Loucy (cell line): Measurements from ENCODE around the gene NHSL1.

Source experiments
- H2AFZ ChIP-seq: fragments of 200-600 bp; sonication (generic); 2 replicates; pipeline ENCODE4 v1.6.0; 2016; ENCODE audit warnings: antibody characterized with exemption, mild to moderate bottlenecking, low read length, moderate library complexity
- H3F3A ChIP-seq: fragments of 200-600 bp; 2 replicates; pipeline ENCODE4 v1.6.0; 2016; ENCODE audit warnings: antibody characterized with exemption, low read depth, mild to moderate bottlenecking
- H3K27me3 ChIP-seq: fragments of 200-600 bp; sonication (generic); 2 replicates; pipeline ENCODE4 v1.6.1; 2014; ENCODE audit warnings: low read length, mild to moderate bottlenecking; ENCODE audit not compliant: insufficient read depth, poor library complexity, severe bottlenecking
- H3K36me3 ChIP-seq: fragments of 200-600 bp; sonication (generic); 2 replicates; pipeline ENCODE4 v1.6.1; 2016; ENCODE audit warnings: low read length; ENCODE audit not compliant: insufficient read depth
- H3K4me1 ChIP-seq: fragments of 200-600 bp; sonication (generic); 2 replicates; pipeline ENCODE4 v1.5.1; 2014; ENCODE audit warnings: low read length, mild to moderate bottlenecking; ENCODE audit not compliant: insufficient read depth, poor library complexity, severe bottlenecking
- H3K4me2 ChIP-seq: fragments of 200-600 bp; sonication (generic); 2 replicates; pipeline ENCODE4 v1.6.0; 2014; ENCODE audit warnings: antibody characterized with exemption, low read length, low read depth, mild to moderate bottlenecking; ENCODE audit not compliant: poor library complexity, severe bottlenecking
- H3K4me3 ChIP-seq: fragments of 200-600 bp; sonication (generic); 2 replicates; pipeline ENCODE4 v1.5.1; 2014; ENCODE audit warnings: low read length, mild to moderate bottlenecking, mixed read lengths; ENCODE audit not compliant: poor library complexity, severe bottlenecking
- H3K79me2 ChIP-seq: fragments of 200-600 bp; sonication (generic); 2 replicates; pipeline ENCODE4 v1.6.1; 2014; ENCODE audit warnings: low read length; ENCODE audit not compliant: insufficient read depth
- H3K9ac ChIP-seq: fragments of 200-600 bp; sonication (generic); 2 replicates; pipeline ENCODE4 v1.6.0; 2014; ENCODE audit warnings: mild to moderate bottlenecking, low read depth, low read length, moderate library complexity; ENCODE audit not compliant: poor library complexity, severe bottlenecking
- H3K9me2 ChIP-seq: fragments of 200-600 bp; sonication (generic); replicated peaks from 2 replicates; pipeline ENCODE4 v1.6.1; 2016; ENCODE audit warnings: low read depth, low read length, mixed read lengths
- H3K9me3 ChIP-seq: fragments of 200-600 bp; sonication (generic); 2 replicates; pipeline ENCODE4 v1.6.1; 2014; ENCODE audit warnings: mild to moderate bottlenecking, antibody characterized with exemption, low read length, low read depth; ENCODE audit not compliant: insufficient read depth
- H4K20me1 ChIP-seq: fragments of 200-600 bp; sonication (generic); 2 replicates; pipeline ENCODE4 v1.6.0; 2014; ENCODE audit warnings: antibody characterized with exemption, low read length, mild to moderate bottlenecking; ENCODE audit not compliant: insufficient read depth, poor library complexity, severe bottlenecking
- EZH2phosphoT487 ChIP-seq: fragments of 200-600 bp; IDR thresholded peaks from 2 replicates; pipeline ENCODE4 v1.6.1; 2018; ENCODE audit warnings: antibody characterized with exemption, mild to moderate bottlenecking, moderate library complexity, borderline replicate concordance
- TF ChIP-seq, protein P1 (sequence below): fragments of 200-600 bp; sonication (generic); conservative IDR thresholded peaks from 2 replicates; pipeline ENCODE4 v1.5.1; 2014; ENCODE audit warnings: mild to moderate bottlenecking, antibody characterized with exemption, low read length

The NHSL1 gene, protein sequence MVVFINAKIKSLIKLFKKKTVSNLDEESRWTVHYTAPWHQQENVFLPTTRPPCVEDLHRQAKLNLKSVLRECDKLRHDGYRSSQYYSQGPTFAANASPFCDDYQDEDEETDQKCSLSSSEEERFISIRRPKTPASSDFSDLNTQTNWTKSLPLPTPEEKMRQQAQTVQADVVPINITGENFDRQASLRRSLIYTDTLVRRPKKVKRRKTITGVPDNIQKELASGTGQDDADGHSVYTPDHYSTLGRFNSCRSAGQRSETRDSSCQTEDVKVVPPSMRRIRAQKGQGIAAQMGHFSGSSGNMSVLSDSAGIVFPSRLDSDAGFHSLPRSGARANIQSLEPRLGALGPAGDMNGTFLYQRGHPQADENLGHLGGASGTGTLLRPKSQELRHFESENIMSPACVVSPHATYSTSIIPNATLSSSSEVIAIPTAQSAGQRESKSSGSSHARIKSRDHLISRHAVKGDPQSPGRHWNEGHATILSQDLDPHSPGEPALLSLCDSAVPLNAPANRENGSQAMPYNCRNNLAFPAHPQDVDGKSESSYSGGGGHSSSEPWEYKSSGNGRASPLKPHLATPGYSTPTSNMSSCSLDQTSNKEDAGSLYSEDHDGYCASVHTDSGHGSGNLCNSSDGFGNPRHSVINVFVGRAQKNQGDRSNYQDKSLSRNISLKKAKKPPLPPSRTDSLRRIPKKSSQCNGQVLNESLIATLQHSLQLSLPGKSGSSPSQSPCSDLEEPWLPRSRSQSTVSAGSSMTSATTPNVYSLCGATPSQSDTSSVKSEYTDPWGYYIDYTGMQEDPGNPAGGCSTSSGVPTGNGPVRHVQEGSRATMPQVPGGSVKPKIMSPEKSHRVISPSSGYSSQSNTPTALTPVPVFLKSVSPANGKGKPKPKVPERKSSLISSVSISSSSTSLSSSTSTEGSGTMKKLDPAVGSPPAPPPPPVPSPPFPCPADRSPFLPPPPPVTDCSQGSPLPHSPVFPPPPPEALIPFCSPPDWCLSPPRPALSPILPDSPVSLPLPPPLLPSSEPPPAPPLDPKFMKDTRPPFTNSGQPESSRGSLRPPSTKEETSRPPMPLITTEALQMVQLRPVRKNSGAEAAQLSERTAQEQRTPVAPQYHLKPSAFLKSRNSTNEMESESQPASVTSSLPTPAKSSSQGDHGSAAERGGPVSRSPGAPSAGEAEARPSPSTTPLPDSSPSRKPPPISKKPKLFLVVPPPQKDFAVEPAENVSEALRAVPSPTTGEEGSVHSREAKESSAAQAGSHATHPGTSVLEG (N-terminal part only)

DNA sequence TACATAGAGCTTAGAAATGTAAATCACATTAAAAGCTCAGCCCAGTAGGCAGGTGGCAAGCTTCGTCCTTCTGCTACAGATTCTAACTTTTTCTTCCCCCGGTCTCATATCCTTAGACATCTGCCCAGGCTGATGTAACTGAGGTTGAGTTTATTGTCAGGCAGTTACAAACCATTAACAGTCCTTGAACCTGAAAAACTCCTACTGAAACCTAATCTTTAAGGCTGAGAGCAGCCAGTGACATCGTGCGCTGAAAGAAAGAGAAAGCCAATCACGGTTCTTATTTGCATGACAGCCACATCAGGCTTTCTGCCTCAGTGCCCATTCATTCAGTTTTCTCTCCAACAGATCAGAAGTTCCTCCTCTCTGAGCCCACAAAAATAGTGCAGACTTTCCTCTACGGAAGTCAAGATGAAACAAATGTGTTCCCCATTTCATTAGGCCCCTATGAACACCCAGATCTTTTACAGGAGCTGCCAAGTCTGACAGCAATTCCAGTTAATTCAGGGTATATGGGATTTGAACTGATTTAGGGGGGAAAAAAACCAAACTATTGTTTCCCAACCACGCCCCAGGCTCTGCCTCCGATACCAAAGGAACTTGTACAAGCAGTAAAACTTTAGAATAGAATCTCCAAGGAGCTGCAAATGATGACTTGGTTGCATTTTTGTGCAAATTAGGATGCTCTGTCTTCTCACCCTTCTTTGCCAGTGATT, at the start of gene NHSL1:
TSS of gene NHSL1 (minus strand) at position 192 of the 716 bp plus-strand sequence. CDS start 204 bp downstream, outside the sequence.
- Histone ChIP-seq H3F3A (no peaks in the 10 kb centered on the region), H3K4me3 (no peak within 1 kb of the TSS), H4K20me1 (no peaks in the 10 kb centered on the region), H3K9me2 (no peaks in the 10 kb centered on the region), H3K4me2 (no peak within 1 kb of the TSS), H3K27me3 (no peaks in the 10 kb centered on the region), H2AFZ (no peak within 1 kb of the TSS), H3K36me3 (no peaks in the 10 kb centered on the region), H3K9me3 (no peaks in the 10 kb centered on the region), H3K79me2 (no peaks in the 10 kb centered on the region), H3K4me1 (peaks cover 9% of the 10 kb centered on the region), H3K9ac (no peak within 1 kb of the TSS)
- TF ChIP-seq, protein P1, sequence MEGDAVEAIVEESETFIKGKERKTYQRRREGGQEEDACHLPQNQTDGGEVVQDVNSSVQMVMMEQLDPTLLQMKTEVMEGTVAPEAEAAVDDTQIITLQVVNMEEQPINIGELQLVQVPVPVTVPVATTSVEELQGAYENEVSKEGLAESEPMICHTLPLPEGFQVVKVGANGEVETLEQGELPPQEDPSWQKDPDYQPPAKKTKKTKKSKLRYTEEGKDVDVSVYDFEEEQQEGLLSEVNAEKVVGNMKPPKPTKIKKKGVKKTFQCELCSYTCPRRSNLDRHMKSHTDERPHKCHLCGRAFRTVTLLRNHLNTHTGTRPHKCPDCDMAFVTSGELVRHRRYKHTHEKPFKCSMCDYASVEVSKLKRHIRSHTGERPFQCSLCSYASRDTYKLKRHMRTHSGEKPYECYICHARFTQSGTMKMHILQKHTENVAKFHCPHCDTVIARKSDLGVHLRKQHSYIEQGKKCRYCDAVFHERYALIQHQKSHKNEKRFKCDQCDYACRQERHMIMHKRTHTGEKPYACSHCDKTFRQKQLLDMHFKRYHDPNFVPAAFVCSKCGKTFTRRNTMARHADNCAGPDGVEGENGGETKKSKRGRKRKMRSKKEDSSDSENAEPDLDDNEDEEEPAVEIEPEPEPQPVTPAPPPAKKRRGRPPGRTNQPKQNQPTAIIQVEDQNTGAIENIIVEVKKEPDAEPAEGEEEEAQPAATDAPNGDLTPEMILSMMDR: no peak
- no peak for TF ChIP-seq EZH2phosphoT487

- H3K4me3 ChIP-seq: peak overlapping the region; percentile 30
- no peaks in the 10 kb centered on the region for H3K9me3 ChIP-seq
- H3K36me3 ChIP-seq: no peaks in the 10 kb centered on the region
- peak overlapping the region; percentile 56 for H3K4me2 ChIP-seq
- no peaks in the 10 kb centered on the region; the same call in 1 of the 2 replicates for H3F3A ChIP-seq
- peak overlapping the region; percentile 11 for H3K9ac ChIP-seq
- H4K20me1 ChIP-seq: no peaks in the 10 kb centered on the region
- peak overlapping the region; percentile 59 for H2AFZ ChIP-seq
- H3K4me1 ChIP-seq: peaks cover 40% of the 10 kb centered on the region
- TF ChIP-seq, protein P1: no peak
- TF ChIP-seq EZH2phosphoT487: no peak
- H3K79me2 ChIP-seq: no peaks in the 10 kb centered on the region
- no peaks in the 10 kb centered on the region for H3K9me2 ChIP-seq
- H3K27me3 ChIP-seq: no peaks in the 10 kb centered on the region
Observed at GRCh38 chr6:138546733-138547185, 47.5 kb upstream of the NHSL1 start.

GRCh38 chr6:138545621-138545980, 46.3 kb upstream of the NHSL1 start:
- Histone ChIP-seq H3K9me2 (no peaks in the 10 kb centered on the region), H3K9ac (no peak overlapping the region), H3K9me3 (no peaks in the 10 kb centered on the region), H3K4me3 (no peak overlapping the region), H3K27me3 (no peaks in the 10 kb centered on the region), H2AFZ (peak overlapping the region; percentile 68), H3F3A (no peaks in the 10 kb centered on the region; the same call in 1 of the 2 replicates), H3K4me1 (peaks cover 43% of the 10 kb centered on the region), H3K4me2 (no peak overlapping the region), H3K36me3 (no peaks in the 10 kb centered on the region), H4K20me1 (no peaks in the 10 kb centered on the region), H3K79me2 (no peaks in the 10 kb centered on the region)
- TF ChIP-seq, protein P1: no peak
- no peak for TF ChIP-seq EZH2phosphoT487
